ENCODE data around the gene APOL6. TPM values are rescaled to one million over a fixed set of nuclear protein-coding genes. Genes with fewer than 3 reads are reported as not detected.

The APOL6 gene
- total RNA-seq, 1 donor from 2014 or later: not detected

GRCh38 chr22:35642305-35642741 lies 5.9 kb upstream of the APOL6 start:
- Mint-ChIP-seq H3K4me3 (no peak overlapping the region), H3K4me1 (peaks cover 17% of the 10 kb centered on the region), H3K27me3 (ENCODE audit: low read depth) (no peaks in the 10 kb centered on the region), H3K36me3 (ENCODE audit: low read depth) (no peaks in the 10 kb centered on the region), H3K9me3 (no peaks in the 10 kb centered on the region), H3K27ac (ENCODE audit: unreplicated experiment) (no peak overlapping the region)
- DNase-seq (ENCODE audit: low read depth, low spot score): no peak
- TF ChIP-seq, protein P1, sequence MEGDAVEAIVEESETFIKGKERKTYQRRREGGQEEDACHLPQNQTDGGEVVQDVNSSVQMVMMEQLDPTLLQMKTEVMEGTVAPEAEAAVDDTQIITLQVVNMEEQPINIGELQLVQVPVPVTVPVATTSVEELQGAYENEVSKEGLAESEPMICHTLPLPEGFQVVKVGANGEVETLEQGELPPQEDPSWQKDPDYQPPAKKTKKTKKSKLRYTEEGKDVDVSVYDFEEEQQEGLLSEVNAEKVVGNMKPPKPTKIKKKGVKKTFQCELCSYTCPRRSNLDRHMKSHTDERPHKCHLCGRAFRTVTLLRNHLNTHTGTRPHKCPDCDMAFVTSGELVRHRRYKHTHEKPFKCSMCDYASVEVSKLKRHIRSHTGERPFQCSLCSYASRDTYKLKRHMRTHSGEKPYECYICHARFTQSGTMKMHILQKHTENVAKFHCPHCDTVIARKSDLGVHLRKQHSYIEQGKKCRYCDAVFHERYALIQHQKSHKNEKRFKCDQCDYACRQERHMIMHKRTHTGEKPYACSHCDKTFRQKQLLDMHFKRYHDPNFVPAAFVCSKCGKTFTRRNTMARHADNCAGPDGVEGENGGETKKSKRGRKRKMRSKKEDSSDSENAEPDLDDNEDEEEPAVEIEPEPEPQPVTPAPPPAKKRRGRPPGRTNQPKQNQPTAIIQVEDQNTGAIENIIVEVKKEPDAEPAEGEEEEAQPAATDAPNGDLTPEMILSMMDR (conservative IDR thresholded peaks at IDR 0.05): no peak

GRCh38 chr22:35643991-35644390 lies 4.3 kb upstream of the APOL6 start:
- TF ChIP-seq, protein P1 (conservative IDR thresholded peaks at IDR 0.05): no peak
- Mint-ChIP-seq H3K27me3 (ENCODE audit: low read depth) (no peaks in the 10 kb centered on the region), H3K9me3 (no peaks in the 10 kb centered on the region), H3K36me3 (ENCODE audit: low read depth) (no peaks in the 10 kb centered on the region), H3K27ac (ENCODE audit: unreplicated experiment) (no peak overlapping the region), H3K4me3 (no peak overlapping the region), H3K4me1 (peaks cover 4% of the 10 kb centered on the region)
- no peak for DNase-seq (ENCODE audit: low read depth, low spot score)

DNA sequence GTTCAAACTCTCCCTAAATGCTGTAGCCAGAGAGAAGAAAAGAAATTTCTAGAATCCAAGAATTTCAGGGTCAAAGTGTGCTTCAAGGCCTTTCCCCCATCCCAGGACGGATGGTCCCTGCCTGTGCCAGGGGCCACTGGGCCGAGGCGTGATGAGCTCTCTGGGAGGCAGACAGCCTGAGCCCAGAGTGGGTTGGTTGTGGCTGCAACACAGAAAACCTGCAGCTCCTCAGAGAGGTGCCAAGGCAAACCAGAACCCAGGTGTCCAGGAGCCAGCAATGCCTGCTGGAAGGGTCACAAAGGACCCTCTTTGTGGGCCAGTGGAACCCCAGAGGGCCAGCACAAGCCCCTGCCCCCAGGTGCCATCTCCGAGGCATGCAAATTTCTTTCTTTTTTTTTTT lies 2.6 kb upstream of the APOL6 start:
- Mint-ChIP-seq H3K27ac (ENCODE audit: unreplicated experiment) (no peak overlapping the region), H3K36me3 (ENCODE audit: low read depth) (no peaks in the 10 kb centered on the region)
- no peak for DNase-seq (ENCODE audit: low read depth, low spot score)

GRCh38 chr22:35649026-35649553 lies 844 bp downstream of the APOL6 start:
- Mint-ChIP-seq H3K27me3 (ENCODE audit: low read depth) (peaks cover 5% of the 10 kb centered on the region), H3K4me1 (no peaks in the 10 kb centered on the region), H3K9me3 (no peaks in the 10 kb centered on the region), H3K4me3 (no peak overlapping the region), H3K27ac (ENCODE audit: unreplicated experiment) (no peak overlapping the region), H3K36me3 (ENCODE audit: low read depth) (no peaks in the 10 kb centered on the region)
- TF ChIP-seq, protein P1 (conservative IDR thresholded peaks at IDR 0.05): no peak
- DNase-seq (ENCODE audit: low read depth, low spot score): no peak

More for the DNA sequence above, 2.6 kb upstream of the APOL6 start:
- Mint-ChIP-seq H3K9me3 (no peaks in the 10 kb centered on the region), H3K27me3 (ENCODE audit: low read depth) (no peaks in the 10 kb centered on the region), H3K4me3 (no peak overlapping the region), H3K4me1 (peaks cover 4% of the 10 kb centered on the region)
- TF ChIP-seq, protein P1 (conservative IDR thresholded peaks at IDR 0.05): no peak

GRCh38 chr22:35649636-35650250 lies 1.5 kb downstream of the APOL6 start:
- no peak overlapping the region for H3K27ac Mint-ChIP-seq (ENCODE audit: unreplicated experiment)
- no peak overlapping the region for H3K4me3 Mint-ChIP-seq
- no peaks in the 10 kb centered on the region for H3K4me1 Mint-ChIP-seq
- TF ChIP-seq, protein P1 (conservative IDR thresholded peaks at IDR 0.05): no peak
- DNase-seq (ENCODE audit: low read depth, low spot score): no peak
- no peaks in the 10 kb centered on the region for H3K36me3 Mint-ChIP-seq (ENCODE audit: low read depth)
- peaks cover 5% of the 10 kb centered on the region for H3K27me3 Mint-ChIP-seq (ENCODE audit: low read depth)
- H3K9me3 Mint-ChIP-seq: no peaks in the 10 kb centered on the region
